GM18517 (cell line): Measurements from ENCODE around the gene FRS3.

Source experiments
- ATAC-seq: cut with Tn5 transposase; IDR thresholded peaks from one replicate; pipeline ENCODE4 v1.9.1; 2021; ENCODE audit warnings: mild to moderate bottlenecking, moderate library complexity; ENCODE audit not compliant: unreplicated experiment

FRS3 gene

DNA sequence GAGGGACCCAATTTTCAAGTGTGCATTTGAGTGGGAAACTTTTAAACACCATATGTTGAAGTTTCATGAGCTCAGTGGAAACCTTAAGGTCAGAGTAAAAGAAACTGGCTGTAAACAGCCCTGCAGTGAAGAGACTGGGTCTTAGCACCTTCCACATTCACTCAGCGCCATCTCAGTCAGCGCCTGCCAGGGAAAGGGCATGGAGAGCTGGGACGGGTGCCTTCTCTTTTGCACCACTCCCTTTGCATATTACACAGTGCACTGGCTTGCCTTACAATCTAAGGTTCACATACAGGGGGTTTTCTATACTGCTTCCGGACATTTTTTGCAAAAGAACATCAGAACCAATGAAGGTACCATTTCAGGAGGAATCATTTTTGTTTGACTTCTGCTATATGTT lies 12.3 kb upstream of the FRS3 start:
- no peak for ATAC-seq

DNA sequence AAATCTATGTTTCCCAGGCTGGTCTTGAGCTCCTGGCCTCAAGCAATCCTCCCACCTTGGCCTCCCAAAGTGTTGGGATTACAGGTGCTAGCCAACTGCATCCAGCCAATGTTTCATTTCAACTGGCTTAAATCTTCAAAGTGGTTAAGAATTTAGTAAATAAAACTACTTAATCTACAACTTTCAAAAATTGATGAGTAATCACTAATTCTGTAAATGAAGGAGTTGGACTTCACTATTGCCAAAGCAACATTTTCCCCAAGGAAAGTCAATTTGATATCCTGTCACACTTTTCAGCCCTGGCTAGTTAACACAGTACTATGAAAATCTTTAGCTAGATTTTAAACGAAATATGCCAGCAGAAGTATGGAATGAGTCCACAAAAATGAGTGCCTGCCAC lies 11.6 kb upstream of the FRS3 start:
- ATAC-seq = no peak

DNA sequence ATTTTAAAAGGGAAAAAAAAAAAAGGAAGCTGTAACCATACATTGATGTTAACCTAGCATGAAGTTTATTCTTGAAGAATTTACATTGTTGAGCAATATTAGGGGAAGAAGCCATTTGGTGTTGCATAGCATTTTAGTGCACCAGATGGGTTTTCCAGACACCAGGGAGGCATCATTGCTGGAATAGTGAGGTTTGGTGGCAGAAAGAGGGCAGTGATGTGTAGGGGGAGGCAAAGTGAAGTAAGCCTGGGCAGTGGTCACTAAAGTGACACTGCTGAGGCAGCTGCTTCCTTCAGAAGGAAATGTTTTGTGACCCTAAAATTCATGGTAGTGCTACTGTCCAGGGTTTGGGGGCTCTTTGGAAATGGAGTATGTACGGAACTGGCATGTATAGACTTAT lies 10.3 kb upstream of the FRS3 start:
- ATAC-seq = no peak

DNA sequence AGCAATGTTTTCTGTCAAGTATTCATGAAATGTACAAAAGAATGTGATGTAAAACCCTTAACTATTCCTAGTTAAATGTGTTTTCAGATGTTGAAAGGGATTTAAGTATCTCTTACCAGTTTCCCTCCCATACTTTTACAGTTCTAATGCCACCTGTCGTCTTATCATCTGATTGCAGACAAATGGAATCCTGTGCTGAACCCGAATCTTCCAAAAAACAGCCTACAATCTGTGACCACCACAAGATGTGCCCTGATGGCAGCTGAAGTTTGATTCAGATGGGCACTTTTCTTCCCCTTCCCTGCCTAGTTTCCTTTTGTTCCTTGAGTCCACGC lies 9.7 kb upstream of the FRS3 start:
- ATAC-seq = no peak

DNA sequence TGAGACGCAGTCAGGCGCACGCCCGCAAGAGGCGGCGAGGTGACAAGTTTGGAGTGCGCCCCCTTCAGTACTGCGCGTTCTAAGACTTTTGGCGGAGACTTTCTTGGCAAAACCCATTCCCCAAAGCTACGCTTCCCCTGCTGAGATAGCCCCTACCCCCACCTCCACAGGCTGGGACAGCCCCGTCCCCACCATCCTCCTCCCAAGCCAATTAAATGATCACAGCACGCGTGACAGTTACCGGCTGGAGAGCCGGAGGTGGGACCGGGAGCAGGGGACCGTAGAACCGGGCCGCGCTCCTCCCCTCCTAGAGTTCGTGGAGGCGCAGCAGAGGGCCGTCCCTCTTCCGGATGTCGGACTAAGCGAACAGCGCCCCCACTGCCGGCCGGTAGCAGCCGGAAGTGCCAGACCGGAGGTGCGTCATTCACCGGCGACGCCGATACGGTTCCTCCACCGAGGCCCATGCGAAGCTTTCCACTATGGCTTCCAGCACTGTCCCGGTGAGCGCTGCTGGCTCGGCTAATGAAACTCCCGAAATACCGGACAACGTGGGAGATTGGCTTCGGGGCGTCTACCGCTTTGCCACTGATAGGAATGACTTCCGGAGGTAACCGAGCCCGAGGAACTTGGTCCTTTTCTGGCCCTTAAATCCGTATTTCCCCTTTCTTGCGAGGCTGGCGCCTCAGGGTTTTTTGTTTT lies 7.7 kb upstream of the FRS3 start, which contains the start of gene TOMM6:
TOMM6 (plus strand) TSS at position 476 of the 699 bp plus-strand sequence; CDS start at position 480, 4 bp downstream.
- peak; percentile 75 for ATAC-seq

DNA sequence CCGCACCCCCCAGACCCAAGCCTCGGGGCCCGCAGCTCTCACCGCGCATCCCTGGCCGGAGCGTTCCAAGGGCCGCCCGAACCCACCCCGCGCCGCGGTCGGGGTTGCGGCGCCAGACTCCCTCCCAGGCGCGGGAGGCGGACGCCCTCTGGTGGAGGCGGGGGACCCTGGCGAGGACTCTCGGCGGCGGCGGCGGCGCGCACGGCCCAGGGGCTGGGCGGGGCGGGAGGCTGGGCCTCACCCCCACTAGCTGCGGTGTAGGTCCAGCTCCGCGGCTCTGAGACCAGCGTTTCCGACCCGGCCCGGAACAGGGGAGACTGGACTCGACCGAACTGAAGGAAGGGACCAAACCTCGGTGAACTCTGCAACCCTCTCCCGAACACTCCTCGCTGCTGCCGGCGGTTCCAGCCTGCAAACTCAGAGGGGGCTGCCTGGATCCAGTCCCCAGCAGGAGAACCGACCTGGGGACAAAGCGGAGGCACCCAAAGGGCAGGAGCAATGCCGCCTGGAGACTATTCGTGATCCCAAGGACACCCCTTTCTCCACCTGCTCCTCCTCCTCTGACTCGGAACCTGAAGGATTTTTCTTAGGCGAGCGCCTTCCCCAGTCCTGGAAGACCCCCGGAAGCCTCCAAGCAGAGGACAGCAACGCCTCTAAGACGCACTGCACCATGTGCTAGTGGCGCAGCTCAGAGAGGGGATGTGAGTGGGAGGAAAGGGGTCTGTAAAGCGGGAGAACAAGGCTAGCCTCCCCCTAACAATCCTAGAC lies 6.9 kb upstream of the FRS3 start:
- ATAC-seq = peak; percentile 48

DNA sequence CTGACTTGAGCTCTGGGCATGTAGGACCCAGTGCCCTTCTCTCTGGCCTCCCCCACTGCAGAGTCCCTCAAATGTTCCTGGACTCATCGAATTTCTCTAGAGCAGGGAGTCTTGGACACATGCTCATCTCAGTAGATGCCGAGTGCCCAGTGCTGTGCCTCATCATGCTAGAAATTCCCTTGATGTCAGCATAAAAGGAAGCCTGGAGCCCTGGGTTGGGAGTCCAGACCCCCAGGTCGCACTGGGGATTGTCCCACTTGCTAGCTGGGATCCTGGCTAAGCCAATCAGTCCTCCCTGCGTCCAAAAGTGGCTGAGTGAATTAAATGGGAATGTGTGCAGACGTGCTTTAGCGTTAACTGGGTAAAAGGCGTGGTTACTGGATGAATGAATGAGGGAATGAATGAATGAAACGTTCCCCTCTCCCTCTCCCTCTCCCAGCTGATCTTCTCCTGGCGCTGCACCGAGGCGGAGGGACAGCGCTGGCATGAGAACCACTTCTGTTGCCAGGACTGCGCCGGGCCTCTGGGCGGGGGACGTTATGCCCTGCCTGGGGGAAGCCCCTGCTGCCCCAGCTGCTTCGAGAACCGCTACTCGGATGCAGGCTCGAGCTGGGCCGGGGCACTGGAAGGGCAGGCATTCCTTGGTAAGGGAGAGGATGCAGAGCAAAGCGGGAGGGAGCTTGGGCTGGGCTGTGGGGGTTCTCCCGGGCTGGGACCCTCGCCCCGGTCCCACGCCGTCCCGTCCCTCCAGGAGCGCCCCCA lies 6.2 kb upstream of the FRS3 start:
- no peak for ATAC-seq

DNA sequence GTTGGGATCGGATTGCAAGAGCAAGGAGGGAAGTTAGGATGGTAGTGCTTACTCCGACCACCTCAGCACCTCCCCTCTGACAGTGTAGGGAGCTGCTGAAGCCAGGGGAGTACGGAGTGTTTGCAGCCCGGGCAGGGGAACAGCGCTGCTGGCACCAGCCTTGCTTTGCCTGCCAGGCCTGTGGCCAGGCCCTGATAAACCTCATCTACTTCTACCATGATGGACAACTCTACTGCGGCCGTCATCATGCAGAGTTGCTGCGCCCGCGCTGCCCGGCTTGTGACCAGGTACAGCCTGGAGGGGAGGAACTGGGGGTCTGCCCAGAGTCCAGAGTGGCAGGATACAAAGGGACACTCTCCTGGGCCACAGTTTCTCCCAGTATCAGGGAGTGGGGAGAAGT lies 5.6 kb upstream of the FRS3 start:
- no peak for ATAC-seq

DNA sequence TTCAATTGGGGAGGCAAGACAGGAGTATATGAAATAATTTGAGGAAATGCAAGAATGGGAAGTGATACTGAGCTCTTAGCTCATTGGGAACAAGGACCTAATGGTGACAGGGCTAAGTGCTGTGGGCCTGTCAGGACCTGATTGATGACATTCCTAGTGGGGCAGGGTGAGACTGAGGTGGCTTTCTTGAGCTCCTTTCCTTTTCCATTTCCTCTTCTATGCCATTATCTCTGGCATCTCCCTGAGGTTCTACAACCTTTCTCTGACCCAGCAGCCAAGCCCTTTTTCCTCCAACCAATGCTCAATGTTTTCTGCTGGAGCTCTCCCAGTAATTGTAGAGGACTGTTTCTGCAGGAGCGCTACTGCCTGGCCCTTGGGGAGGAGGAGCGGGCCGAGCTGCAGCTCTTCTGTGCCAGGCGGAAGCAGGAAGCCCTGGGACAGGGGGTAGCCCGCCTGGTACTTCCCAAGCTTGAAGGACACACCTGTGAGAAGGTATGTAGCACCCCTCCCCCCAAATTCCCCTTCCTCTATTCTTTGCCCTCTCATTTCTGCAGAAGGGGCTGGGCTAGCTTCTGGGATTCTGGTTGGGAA lies 5.0 kb upstream of the FRS3 start:
- ATAC-seq = no peak

DNA sequence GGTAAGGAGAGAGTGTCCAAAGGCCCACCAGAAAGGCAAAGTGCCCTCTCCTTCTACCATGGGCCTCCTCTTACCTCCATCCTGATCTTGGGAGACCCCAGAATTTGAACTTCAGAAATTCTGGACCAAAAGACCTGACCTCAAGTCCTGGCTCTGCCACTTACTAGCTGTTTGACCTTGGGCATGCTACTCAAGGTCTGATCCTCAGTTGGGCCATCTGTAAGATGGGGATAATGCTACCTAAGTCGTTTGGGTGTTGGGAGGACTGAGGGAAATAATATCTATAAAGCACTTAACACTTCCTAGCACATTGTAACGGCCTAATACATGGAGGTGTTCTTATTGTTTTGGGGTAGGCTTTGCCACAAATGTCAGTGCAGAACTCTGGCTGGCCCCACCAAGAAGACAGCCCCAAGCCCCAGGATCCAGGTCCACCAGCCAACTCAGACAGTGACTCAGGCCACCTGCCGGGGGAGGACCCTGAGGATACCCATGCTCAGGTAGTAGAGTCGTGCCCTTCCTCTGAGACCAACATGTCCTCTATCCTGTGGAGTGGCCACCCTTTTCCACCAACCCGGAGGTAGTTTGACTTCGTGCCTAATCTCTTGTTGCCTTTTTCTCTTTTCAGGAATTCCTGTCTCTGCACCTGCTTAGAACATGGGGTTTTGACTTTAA lies 3.5 kb upstream of the FRS3 start:
- ATAC-seq = no peak

DNA sequence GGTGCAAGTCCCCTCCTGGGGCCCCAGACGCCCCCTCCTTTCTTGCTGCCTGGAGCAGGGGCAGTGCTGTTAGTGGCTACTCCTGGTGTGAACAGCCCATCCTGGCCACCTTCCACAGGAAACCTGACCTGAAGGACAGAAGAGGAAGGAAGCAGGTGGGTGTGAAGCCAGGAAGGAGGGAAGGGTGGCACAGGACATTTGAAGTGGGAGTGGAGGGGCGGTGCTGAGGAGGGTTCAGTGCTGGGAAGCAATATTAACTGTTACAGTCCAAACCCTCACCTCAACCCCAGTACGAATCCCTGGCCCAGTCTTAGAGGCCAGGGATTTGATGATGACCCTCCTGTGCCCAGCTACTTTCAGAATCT lies 1.6 kb upstream of the FRS3 start:
- ATAC-seq = no peak

DNA sequence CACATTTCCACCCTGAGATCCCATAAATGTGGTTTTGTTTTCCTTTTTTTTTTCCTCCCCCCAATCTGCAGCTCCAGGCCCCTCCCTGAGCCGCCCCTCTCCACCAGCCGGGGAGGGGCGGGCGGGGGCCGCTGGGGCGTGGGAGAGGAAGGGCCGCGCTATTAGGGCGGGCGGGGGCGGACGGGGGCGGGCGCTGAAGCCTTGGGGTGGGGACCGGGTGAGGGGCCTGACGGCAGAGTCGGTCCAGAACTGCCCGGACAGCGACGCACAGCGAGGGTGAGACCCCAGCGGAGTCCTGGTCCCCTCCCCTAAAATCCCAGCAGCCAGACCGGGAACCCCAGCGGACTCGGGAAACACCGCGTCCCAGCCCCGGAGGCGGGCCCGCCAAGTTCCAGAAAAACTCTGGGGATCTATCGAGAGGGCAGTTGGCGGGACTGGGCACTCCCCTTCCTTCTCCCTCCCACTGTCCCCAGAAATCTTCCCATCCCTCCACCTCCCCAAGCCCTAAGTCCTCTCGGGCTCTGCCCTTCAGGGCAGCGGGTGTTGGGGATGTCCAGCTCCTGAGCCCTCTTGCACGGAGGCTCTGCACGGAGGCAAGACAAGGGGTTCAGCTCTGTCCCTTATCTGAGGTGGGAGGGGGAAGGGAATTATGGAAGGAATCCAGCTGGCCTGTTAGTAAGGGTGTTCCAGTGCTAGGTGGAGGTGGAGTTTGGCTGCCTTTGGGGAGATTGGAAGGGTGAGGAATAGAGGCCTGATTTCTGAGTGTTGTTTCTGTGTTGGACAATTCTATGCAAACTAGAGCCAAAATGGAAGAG lies 1.1 kb upstream of the FRS3 start, which contains the start of gene PRICKLE4:
PRICKLE4 (plus strand) TSS at position 232 of the 815 bp plus-strand sequence. CDS start 2,692 bp downstream, outside the sequence.
- no peak for ATAC-seq

DNA sequence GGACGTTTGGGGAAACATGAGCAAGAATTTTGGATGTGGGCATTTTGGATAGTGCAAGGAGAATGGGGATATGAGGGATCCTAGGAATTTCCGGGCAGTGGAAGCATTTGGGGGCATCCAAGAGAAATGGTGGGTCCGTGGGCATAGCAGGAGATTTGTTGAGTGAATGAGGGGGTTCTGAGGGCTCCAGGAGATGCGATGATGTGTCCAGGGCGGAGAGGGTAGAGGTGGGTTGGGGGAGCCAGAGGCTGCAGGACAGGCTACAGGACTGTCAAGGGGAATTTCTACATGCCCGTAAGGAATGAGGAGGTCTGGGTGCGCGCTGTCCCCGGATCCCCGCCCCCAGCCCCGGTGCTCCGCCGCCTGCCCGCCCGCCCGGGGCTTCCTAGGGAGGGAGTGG lies 364 bp downstream of the FRS3 start:
- no peak for ATAC-seq

DNA sequence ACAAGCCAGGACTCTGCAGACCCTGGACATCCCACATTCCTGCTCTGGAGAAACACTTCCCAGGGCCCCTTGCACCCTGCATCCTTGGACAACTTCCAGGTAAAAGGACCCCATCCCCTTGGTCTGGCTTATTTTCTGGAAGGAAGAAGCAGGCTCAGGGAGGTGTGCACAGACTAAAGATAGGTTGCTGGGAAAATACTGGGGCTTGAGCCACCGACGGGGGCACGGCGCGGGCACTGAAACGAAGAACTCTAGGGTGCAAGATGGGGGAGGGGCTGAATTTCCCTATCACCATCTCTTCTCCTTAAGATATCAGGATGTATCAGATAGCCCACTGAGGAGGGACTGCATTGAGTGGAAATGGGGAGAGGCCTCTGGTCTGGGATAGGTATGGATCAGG lies 805 bp downstream of the FRS3 start:
- no peak for ATAC-seq

DNA sequence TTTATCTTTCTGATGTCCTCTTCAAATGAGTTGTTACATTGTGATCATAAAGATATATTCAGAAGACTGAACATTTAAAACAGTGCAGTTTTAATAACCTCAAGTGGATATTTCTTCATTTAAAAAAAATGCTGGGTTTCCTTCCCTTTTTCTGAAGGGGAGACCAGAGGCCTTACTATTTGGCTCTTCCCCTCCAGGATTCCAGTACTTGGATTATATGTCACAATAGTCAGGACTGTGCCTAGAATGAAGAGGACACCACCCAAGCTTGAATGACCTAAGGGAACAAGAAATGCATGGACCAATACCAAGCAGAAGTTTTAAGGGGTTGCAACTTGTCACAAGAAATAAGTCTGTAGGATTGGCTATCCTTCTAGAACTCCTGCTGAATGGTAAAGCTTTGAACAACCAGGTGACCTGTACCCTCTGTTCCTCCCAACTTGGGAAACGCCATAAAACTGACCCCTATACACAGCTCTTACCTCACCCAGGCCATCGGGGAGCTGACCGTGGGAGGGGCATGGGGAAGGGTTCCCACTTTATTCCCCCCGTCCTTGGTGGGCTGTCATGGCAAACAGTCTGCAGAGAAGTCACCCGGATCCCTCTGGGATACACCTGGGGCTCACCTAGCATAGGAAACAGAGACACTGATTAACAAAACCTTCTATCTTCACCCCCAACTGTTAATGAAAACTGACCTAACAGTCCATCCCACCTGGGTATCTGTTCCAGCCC lies 2.0 kb downstream of the FRS3 start:
- no peak for ATAC-seq

DNA sequence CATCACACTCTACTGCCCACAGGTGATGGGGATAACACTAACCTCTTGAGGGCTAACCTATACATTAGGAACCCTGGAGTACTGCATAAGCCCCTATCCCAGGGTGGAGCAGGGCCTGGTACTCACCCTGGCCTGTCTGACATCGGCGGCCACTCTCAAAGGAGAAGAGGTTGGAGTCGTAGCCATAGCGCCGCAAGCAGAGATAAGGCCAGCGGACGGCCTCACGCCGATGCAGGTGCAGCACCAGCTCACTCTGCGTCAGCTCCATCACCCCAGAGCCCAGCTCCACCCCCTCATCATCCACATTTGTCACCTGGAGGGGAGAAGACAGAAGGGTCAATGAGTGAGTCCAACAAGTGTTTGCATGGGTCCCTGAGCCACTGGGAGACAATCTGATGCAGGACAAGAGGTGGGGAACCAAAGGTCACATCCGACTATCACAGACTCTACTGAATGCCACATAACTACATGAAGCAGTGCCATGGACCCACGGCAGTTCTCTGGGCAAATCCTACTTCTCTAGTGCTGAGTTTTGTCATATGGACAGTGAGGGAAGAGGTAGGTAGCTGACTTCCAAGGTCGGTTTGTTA lies 4.3 kb downstream of the FRS3 start:
- no peak for ATAC-seq

DNA sequence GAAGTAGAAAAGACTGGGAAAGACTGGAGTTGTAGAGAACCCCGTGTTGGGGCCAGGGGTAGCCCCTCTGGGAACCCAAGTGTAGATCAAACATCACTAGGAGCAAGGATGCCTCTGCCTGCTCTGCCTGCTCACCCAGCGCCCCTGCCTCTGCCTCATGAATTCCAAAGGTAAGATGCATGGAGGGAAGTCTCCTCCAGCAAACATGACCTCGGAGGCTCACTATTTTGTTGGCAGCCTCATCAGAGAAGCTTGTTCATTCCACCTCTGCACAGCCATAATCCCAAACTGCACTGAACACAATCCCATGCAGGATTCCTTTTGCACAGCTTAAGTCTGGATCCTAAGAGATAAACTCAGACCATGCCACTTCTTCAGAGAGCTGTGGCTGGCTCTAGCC lies 4.9 kb downstream of the FRS3 start:
- ATAC-seq = no peak

DNA sequence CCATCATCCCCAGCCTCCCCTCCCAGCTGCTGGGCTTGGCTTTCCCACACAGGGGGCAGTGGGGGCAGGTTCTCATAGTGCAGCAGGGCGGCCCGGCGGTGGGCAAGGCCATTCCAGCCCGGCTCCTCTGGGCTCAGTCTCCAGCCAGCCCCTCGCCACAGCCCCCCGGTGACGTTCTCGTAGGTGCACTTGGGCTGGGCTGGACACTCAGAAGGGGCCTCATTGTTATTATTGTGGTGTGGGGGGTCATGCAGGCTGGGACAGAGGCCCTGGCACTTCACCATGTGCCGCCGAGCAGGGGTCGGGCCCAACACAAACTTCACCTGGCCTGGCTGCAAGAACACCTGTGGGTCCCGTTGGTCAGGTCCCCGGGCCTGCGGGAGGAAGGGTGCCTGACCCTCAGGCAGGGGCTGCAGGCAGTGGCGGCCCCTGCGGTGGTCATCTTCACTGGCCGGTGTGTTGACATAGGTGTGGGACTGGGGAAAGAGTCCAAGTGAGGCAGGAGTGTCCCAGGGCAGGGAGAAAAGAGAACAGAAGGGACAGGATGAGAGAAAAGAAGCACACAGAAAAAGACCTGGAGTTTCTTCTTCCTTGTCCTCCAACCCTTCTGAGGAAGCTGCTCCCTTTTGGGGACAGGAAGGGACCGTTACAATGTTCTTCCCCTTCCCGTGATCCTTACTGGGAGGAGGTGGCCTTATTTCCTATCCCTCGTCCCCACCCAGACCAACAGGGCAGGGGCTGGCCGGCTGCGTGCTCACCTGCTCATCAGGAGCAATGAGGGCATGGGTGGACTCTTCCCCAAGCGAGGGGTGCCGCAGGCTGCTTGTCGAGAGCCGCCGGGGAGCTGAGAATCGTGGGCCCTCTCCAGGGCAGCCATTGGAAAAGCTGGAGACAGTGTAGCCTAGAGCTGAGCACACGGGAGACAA lies 8.4 kb downstream of the FRS3 start:
- ATAC-seq = no peak
